ENCODE measurements around the gene EIF2S3.
"Not testable (repeated sequence)": the region's sequence is repeated elsewhere in the genome, so short reads cannot be mapped to it uniquely, and the experiment has no call there.

The EIF2S3 gene

DNA sequence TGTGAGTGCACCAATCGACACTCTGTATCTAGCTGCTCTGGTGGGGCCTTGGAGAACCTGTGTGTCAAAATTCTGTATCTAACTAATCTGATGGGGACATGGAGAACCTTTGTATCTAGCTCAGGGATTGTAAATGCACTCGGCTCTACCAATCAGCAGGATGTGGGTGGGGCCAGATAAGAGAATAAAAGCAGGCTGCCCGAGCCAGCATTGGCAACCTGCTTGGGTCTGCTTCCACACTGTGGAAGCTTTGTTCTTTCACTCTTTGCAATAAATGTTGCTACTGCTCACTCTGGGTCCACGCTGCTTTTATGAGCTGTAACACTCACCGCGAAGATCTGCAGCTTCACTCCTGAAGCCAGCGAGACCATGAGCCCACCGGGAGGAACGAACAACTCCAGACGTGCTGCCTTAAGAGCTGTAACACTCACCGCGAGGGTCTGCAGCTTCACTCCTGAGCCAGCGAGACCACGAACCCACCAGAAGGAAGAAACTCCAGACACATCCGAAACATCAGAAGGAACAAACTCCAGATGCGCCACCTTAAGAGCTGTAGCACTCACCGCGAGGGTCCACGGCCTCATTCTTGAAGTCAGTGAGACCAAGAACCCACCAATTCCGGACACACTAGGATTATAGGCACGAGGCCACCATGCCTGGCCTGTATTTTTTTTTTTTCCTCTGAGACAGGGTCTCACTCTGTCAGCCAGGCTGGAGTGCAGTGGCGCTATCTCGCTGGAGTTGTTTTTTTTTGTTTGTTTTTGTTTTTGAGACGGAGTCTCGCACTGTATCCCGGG, 4.0 kb upstream of the EIF2S3 start:
- not testable (repeated sequence) for DNase-seq (ENCODE audit: low spot score)

DNA sequence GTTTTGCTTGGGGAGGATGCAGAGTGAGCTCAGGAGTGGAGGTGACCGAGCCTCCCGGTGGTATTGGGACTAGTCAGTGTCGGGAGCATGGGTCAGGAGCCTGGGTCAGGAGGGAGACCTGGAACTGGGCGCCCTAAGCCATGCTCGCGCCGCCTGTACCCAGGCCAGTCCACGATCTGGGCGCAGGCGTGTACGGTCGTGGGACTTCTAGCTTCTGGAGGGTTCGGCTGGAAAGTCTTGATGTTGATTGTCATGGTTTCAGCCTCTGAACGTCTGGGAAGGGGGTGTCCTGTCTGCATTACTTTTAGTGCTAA, 244 bp downstream of the EIF2S3 start:
- no peak for DNase-seq (ENCODE audit: low spot score)

DNA sequence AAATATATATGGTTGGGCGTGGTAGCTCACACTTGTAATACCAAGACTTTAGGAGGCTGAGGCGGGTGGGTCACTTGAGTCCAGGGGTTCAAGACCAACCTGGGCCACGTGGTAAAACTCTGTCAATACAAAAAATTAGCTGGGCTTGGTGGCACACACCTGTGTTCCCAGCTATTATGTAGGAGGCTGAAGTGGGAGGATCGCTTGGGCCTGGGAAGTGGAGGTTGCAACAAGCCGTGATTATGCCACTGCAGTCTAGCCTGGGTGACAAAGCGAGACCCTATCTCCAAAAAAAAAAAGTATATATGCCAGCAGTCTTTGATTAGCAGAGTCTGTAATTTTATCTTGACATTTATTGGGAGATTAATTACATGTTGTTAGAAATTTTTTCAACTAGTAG, 8.7 kb downstream of the EIF2S3 start:
- DNase-seq (ENCODE audit: low spot score): no peak

DNA sequence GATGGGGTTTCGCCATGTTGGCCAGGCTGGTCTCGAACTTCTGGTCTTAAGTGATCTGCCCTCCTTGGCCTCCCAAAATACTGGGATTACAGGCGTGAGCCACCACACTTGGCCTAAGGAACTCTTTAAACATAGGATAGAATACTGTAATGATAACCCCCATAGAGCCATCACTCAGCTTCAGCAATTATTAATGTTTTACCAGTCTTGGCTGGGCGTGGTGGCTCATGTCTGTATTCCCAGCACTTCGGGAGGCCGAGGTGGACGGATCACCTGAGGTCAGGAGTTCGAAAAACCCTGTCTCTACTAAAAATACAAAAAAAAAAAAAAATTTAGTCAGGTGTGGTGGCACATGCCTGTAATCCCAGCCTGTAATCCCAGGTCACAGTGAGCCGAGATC, 15.1 kb downstream of the EIF2S3 start:
- no peak for DNase-seq (ENCODE audit: low spot score)

DNA sequence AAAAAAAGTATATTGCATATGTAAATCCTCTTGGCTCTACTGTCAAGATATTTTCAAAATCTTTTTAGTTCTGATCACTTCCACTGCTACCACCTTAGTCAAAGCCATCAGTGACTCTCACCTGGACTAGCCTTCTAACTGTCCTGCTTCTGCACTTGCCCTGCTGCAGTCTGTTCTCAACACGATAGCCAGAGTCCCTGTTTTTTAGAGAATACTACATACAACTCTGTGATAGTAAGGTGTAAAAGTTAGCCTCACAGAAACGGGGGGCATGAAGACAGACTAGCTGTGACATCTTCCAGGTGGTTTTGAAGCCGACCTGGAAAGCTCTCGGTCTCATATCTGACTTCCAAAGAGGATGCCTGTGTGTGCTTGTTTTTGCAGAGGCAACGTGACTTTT, 24.7 kb downstream of the EIF2S3 start:
- no peak for DNase-seq (ENCODE audit: low spot score)

DNA sequence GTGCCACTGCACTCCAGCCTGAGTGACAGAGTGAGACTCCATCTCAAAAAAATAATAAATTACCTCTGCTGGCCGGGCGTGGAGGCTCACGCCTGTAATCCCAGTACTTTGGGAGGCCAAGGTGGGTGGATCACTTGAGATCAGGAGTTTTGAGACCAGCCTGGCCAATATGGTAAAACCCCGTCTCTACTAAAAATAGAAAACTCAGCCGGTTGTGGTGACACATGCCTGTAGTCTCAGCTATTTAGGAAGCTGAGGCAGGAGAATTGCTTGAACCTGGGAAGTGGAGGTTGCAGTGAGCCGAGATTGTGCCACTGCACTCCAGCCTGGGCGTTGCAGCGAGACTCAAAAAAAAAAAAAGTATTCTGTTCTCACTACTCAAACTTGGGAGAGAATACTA, 25.5 kb downstream of the EIF2S3 start:
- DNase-seq (ENCODE audit: low spot score): not testable (repeated sequence)

DNA sequence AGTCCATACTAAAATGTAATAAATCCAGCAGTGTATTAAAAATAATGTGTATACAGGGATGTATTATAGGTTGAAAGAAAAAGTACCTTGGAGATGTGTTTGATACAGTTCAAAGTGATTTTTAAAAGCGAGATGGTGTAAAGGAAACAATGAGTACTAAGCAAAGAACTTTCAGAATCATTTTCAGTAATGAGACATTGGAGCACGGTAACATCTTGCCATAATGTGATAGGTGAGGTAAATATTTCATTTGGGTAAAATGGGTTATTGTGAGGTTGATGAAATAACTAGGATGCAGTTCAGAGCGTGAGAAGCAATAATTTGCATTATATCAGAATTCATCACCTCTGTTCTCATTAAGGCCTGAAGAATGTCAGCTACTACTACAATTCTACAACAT, 25.9 kb downstream of the EIF2S3 start:
- DNase-seq (ENCODE audit: low spot score): peak; percentile 20

DNA sequence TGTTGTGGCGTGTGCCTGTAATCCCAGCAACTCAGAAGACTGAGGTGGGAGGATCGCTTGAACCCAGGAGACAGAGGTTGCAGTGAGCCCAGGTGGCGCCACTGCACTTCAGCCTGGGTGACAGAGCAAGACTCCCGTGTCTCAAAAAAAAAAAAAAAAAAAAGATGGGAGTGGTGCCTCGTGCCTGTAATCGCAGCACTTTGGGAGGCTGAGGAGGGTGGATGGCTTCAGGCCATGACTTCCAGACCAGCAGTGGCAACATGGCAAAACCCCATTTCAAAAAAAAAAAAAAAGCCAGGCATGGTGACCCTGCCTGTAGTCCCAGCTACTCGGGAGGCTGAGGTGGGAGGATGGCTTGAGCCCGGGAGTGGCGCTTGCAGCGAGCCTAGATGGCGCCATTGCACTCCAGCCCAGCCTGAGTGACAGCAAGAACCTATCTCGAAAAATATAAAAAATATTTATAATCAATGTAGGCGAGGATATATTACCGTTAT, 27.0 kb downstream of the EIF2S3 start:
- DNase-seq (ENCODE audit: low spot score): peak; percentile 68

DNA sequence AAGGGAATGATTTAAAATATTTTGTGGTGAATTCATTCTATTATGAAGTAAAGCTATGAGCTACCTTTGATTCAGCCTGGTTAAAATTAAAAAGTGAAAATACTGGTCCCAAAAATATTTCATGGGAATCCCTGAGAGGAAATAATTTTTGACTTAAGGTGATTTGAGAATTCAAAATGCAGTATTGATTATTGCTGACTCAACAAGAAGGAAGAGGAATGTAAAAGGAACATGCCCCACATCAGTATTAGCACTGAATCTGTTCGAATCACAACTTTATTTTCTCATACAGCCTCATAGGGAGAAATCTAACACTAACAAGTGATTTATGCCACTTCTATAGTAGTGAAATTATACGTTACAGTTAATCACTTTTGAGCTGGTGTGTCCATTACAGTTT, 27.7 kb downstream of the EIF2S3 start:
- no peak for DNase-seq (ENCODE audit: low spot score)

DNA sequence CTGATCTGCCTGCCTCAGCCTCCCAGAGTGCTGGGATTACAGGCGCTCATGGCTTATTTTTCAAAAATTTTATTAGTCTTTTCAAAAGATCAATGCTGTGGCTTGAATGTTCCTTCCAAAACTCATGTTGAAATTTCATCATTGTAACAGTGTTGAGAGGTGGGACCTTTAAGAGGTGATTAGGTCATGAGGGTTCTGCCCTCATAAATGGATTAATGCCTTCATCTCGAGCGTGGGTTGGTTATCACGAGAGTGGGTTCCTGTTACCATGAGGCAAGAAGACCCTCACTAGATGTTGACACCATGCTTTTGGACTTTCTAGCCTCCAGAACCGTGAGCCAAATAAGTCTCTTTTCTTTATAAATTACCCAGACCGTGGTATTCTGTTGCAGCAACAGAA, 30.3 kb downstream of the EIF2S3 start:
- no peak for DNase-seq (ENCODE audit: low spot score)

DNA sequence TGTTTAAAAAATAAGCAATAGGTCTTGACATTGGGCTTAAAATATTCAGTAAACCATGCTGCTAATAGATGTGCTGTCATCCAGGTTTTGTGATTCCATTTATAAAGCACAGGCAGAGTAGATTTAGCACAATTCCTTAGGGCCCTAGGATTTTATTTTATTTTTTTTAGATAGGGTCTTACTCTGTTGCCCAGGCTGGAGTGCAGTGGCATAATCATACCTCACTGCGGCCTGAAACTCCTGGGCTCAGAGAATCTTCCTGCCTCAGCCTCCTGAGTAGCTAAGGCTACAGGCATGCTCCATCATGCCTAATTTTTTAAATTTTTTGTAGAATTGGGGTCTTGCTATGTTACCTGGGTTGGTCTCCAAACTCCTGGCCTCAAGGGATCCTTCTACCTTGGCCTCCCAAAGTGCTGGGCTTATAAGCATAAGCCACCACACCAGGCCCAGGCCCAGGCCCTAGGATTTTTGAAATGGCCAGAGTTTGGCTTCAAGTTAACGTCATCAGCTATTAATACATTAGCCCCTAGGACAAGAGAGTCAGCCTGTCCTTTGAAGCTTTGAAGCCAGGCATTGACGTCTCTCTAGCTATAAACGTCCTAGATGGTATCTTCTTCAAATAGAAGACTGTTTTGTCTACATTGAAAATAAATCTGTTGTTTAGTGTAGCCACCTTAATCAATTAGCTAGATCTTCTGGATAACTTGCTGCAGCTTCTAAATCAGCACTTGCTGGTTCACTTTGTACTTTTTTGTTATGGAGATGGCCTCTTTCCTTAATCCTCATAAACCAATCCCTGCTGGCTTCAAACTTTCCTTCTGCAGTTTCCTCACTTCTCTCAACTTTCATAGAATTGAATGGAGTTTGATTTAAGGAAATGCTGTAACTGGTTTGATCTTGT, 35.8 kb downstream of the EIF2S3 start:
- DNase-seq (ENCODE audit: low spot score): no peak

DNA sequence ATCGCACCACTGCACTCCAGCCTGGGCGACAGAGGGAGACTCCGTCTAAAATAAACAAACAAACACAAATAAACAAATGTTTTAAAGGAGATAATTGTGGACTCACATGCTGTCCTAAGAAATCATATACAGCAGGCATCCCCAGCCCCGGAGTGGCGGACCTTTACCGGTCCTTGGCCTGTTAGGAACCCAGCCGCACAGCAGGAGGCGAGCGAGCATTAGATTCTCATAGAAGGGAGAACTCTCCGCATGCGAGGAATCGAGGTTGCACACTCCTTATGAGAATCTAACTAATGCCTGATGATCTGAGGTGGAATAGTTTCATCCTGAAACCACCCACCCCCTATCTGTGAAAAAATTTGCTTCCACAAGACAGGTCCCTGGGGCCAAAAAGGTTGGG, 39.0 kb downstream of the EIF2S3 start:
- no peak for DNase-seq (ENCODE audit: low spot score)

DNA sequence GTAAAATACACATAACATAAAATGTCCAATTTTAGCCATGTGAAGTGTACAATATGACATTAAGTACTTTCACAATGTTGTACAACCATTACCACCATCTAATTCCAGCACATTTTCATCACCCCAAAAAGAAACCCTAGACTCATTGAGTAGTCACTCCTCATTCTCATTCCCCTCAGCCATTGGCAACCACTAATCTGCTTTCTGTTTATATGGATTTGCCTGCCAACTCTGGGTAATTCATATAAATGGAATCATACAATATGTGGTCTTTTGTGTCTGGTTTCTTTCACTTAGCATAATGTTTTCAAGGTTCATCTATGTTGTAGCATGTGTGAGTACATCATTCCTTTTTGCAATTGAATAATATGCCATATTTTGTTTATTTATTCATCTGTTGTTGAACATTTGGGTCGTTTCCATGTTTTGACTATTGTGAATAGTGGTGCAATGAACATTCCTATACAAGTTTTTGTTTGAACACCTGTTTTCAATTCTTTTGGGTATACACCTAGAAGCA, 43.0 kb downstream of the EIF2S3 start:
- no peak for DNase-seq (ENCODE audit: low spot score)

DNA sequence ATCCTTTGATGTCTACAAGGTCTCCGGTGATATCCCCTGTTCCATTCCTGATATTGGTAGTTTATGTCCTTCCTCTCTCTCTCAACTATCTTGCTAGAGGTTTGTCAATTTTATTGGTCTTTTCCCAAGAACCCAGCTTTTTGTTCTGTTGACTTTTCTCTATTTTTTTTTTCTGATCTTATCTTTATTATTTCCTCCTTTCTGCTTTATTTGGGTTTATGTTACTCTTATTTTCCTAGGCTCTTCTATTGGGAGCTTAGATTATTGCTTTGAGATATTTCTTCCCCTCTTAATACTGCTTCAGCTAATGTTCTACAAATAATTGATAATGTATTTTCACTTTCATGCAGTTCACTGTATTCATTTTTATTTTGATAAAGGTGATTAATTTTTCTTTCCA, 44.2 kb downstream of the EIF2S3 start:
- DNase-seq (ENCODE audit: low spot score): no peak

DNA sequence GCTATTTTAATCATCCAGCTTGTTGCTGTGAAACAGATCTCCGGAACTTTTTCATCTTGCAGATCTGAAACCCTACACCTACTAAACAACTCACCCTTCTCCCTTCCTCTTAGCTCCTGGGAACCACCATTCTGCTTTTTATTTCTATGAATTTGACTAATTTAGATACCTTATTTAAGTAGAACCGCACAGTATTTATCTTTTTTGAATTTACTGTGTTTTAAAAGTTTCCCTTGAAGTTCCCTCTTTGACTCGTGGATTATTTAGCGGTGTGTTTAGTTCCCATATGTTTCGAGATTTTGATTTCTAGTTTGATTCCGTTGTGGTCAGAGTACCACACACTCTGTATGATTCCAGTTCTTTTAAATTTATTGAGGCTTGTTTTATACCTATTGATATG, 44.6 kb downstream of the EIF2S3 start:
- no peak for DNase-seq (ENCODE audit: low spot score)

DNA sequence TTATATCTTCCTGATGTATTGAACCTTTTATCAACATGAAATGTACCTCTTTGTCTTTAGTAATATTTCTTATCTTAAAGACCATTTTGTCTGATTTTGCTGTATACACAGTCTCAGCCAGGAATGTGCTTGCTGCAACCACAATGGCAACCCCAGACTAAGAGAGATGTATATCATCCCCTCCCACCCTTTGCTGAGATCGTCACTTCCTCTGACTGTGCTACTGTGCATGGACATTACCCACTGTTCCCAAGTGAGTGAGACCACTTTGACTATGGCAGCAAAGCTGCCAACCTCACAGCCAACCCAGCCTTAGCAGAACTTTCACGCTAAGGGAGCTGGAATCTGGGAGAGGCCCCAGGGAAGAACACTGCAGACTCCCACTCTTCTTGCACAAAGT, 46.0 kb downstream of the EIF2S3 start:
- DNase-seq (ENCODE audit: low spot score): no peak

DNA sequence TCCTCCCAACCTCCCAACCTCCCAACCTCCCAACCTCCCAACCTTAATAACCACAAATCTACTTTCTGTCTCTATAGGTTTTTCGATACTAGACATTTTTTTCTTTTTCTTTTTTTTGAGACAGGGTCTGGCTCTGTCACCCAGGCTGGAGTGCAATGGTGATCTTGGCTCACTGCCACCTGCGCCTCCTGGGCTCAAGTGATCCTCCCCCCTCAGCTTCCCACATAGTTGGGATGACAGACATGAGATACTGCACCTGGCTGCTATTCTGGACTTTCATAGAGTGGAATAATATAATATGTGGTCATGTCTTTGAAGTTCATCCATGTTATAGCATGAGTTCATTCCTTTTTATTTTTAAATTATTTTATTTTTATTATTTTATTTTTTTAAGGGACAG, 55.3 kb downstream of the EIF2S3 start:
- no peak for DNase-seq (ENCODE audit: low spot score)

DNA sequence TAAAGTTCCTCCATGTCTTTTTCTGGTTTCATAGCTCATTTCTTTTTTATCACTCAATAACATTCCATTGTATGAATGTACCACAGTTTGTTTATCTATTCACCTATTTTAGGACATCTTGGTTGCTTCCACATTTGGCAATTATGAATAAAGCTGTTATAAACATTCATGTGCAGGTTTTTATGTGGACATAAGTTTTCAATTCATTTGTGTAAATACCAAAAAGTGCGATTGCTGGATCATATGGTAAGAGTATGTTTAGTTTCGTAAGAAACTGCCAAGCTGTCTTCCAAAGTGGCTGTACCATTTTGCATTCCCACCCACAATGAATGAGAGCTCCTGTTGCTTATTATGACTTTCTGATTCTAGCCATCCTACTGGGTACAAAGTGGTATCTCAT, 58.4 kb downstream of the EIF2S3 start:
- DNase-seq (ENCODE audit: low spot score): no peak

DNA sequence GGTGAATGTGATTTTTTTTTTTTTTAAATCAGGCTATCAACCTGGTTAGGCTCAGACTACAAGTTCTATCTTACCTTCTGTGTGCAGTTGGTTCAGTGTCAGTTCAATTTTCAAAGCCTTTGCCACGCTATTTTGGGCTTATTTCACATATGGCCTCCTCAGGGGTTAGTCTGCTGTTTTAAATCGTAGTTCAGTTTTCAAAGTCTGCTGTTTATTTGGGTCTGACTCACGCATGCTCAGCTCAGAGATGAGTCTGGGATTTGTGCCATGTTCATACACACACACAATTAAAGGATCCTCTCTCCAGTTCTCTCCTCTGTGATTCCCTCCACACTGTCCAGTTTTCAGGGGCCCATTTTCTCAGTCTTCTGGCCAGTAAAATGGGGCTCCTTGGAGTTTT, 62.5 kb downstream of the EIF2S3 start:
- no peak for DNase-seq (ENCODE audit: low spot score)

DNA sequence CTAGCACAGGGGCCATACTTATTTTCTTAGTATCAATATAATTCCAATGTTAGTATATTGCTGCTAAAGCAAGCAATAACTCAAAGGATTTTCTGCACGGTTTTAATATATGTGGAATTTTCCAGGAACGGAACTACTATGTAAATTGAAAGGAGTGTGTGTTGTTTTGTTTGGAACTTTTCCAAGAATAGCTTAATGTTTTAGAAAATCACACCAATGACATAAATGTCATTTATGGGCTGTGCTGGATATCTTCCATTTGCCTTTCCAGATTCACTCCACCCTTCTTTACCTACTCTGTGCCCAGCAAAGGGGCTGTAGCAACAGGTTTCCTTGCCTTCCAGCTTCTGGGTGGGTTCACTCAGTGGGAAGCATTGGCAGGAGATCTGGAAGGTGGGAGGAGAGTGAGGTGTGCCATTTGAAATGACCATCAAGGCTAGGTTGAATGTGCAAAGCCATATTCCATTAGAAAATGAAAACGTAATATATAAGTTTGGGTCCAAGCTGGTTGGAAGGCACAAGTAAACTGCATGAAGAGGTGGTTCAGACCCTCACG, 69.6 kb downstream of the EIF2S3 start:
- no peak for DNase-seq (ENCODE audit: low spot score)

DNA sequence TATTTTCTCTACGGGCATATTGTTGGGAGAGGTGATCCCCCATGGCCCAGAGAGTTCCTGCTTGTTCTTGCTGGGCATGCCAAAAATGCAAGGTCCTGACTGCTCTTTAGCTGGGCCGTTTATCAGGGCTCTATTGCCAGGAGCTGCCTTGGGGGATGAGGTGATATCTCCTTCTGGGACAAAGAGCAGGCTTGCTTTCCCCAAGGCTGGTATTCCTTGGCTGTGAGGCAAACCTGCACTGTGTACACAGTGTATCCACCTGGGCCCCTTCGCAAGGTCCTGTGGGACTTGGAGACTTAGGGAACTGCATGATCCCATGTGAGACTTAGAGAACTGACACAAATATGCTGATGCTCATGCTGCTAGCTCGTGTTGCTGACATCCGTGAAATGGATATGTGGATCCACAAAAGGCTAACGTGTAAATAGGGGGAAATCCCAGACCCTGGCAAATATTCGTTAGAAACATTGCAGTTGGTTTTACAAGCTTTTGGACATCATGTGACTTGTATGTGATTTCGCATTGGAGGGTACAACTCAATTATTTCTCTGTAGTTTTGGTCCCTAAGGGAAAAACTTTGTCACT, 70.4 kb downstream of the EIF2S3 start:
- no peak for DNase-seq (ENCODE audit: low spot score)
